IPS-NIHi7 (cell line): ENCODE data around the gene DEPDC1.

Experiments used
- DNase-seq: peaks from one replicate; pipeline ENCODE4 v3.0.0; 2012; ENCODE audit warnings: mixed read lengths; ENCODE audit errors: extremely low spot score

The DEPDC1 gene

DNA sequence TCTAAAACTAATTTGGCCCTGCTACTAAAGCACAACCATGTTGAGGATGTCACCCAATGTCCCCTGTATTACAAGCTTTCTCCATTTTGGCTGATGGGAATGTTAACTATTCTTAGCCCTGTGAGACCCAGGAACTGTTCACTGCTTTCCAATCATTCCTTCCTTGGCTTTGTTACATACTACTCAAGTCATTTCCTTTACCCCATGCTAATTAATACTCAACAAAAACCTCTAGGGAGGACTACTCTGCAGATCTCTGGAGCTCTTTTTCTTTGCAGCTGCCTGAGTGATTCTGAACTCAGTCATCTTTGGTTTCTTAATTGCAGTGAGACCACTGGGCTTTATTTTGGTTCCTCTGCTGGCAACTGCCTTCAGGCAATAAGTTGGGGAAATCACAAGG, 23.8 kb downstream of the DEPDC1 start:
- DNase-seq = no peak

DNA sequence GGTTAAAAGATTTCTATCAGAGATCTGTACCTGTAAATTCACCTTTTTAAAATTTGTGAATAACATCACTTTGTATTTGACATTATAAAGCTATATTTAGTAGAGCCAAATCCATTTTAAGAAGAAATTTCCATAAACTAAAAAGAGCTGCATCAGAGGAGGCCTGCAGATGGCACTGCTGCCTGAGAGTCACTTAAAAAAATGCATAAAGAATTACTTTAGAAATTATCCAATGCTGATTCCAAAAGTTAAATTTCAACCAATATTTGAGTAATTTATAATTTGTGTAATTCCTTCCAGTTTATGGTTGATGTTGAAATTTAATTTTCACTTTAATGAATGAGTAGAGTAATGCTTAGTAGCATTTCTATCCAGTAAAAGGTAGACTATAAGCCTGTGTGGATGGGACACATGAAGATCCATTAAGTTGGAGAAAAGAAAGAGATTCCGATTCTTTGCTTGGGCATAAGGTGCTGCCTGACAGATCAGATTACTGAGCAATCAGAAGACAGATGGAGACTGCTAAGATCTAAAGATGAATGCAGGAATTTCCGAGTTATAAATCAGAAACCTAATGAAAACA, 26.4 kb downstream of the DEPDC1 start:
- DNase-seq = no peak

DNA sequence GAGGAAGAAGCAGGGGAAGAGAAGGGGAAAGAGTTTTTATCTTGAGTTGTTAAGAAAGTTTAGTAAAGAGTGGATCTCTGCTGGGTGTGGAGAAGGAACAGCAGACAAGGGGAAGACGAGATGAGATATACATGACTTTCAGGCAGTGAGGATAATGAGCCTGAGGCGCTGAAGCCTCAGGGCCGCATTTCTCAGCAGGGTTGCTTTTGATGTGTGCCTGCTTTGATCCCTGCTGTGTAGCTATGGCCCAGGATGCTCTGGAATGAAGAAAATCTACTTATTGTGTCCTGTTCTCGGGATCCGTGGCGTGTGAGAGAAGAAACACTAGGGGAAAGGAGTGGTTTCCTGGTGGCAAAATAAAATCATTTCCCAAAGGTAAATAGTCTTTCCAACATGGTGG, 32.0 kb downstream of the DEPDC1 start:
- peak; percentile 43 for DNase-seq

- no peak for DNase-seq
Measured at GRCh38 chr1:68460935-68461334, 35.9 kb downstream of the DEPDC1 start.

DNA sequence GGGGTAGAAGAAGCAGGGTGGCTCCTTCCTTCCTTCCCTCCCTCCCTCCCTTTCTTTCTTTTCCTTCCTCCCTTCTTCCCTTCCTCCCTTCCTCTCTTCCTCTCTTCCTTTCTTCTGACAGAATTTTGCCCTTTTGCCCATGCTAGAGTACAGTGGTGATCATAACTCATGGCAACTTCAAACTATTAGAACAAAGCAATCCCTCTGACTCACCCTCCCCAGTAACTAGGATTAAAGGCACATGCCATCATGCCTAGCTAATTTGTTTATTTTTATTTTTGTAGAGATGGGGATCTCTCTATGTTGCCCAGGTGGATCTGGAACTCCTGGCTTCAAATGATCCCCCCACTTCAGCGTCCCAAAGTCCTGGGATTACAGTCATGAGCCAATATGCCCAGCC, 37.1 kb downstream of the DEPDC1 start:
- DNase-seq = no peak

GRCh38 chr1:68459091-68459490, 37.8 kb downstream of the DEPDC1 start:
- no peak for DNase-seq

DNA sequence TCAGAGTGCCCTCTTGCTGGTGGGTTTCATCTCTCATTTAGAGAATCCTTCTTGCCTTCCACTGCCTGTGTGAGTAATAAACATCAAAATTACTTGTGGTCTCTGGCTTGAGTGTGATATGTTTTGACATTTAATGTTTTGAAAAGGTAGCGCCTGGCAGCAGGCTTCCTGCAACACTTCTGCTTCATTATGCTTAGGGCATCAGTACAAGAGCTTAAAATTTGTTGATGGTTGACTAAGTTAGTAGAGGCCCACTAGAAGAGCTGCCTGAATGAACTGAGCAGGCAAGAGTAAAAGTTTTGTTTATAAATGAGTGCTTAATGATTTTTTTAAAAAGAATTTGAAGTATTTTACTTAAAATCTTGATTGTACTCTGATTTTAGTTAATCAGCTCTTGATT, 40.7 kb downstream of the DEPDC1 start:
- DNase-seq = no peak

DNA sequence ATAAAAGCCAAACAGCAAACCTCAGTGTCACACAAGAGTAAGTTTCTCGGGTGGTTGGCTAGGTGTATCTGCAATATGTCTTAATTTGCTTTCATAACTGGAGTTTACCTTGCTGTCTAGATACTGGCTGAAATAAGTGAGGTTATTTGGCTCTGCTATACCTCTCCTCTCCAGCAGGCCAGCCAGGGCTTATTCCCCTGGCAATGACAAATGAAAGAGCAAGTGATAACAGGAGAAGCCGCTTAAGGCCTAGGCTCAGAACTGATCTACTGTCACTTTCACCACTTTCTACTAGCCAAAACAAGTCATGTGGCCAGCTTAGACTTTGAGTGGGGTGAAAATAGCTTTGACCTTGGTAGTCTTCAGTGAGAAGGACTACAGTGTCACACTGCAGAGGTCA, 42.3 kb downstream of the DEPDC1 start:
- no peak for DNase-seq

DNA sequence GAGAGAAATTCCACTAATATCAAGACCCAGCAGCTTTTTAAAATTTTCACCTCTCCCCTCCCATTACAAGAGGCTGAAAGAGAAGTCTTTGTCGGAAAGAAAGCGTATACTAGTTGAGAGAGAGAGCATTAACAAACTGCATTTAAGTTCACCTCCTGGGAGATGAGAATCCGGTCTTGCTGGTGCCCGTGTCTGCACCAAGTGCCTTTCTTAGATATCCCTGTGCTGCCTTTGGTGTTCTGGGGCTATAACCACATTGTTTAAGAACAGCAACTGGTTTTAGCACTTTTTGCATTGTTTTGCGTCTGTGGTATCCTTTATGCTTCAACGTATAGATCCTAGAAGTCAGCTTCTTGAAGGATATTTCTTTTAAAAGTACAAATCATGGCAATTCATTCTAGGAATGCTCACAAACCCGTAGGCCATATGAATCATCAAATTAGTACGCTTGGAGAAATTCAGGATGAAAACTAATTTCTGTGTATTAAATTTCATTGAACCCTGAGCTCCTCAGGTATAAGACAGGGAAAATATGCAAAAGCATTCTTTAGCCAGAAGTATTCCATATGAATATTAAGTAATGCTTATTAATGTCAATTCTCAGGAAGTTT, 43.7 kb downstream of the DEPDC1 start:
- no peak for DNase-seq

- DNase-seq = no peak
Measured at GRCh38 chr1:68449901-68450300, 47.0 kb downstream of the DEPDC1 start, which contains the start of gene RPE65. Gene RPE65 (minus strand): TSS chr1:68449954. CDS start chr1:68449905, 49 bp downstream.

DNA sequence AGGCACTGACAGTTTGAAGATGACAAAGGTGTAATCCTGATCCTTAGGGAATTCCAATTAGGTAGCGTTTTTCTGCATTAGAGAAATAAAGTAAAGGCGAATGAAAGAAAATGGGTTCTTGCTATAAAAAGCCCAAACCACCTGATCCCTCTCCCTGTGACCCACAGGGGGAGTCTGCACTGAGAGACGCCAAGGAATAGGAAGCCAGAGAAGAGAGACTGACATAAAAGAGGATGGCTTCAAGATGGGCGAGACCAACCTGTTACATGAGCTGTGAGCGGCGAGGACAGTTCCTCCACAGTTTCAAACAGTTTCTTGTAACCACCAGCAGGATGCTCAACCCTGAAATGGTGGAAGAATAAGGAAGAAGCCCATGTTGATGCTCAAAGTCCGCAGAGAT, 48.5 kb downstream of the DEPDC1 start:
- DNase-seq = peak; percentile 66

- no peak for DNase-seq
Measured at GRCh38 chr1:68445709-68446108, 51.2 kb downstream of the DEPDC1 start.

GRCh38 chr1:68442822-68443556, 53.9 kb downstream of the DEPDC1 start:
- DNase-seq = peak; percentile 60

DNA sequence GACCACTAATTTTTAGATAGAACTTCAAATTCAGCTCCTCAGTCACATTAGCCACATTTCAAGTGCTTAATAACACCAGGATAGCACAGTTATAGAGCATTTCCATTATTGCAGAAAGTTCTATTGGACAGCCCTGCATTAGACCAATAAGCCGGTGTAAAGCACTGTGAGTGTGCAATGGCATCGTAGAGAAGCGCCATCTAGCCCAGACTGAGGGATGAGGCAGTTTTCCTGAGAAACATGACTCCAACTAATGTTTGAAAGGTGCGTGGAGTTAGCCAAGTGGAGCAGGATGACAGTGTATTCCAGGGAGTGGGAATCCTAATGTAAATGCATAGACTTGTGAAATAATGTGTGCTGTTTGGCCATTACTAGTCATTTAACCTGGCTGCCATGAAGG, 54.9 kb downstream of the DEPDC1 start:
- DNase-seq = no peak

DNA sequence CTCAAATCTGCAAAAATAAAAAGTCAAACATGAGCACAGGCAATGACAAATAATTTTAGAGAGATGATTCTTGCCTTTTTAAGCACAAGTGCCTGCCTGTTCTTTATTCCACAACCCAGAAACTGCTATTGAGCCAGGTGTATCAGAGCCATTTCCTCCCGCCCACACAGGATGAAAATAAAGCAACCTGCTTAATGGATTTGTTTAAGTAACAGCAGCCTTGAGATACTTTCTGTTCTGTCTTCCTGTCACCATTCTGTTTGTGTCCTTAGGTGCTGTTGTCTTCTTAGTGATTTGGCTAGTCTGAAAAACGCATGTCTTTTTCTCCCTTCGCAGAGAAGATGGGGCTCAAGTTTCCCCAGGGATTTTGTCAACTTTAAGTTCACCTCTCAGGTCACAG, 58.6 kb downstream of the DEPDC1 start:
- peak; percentile 13 for DNase-seq

DNA sequence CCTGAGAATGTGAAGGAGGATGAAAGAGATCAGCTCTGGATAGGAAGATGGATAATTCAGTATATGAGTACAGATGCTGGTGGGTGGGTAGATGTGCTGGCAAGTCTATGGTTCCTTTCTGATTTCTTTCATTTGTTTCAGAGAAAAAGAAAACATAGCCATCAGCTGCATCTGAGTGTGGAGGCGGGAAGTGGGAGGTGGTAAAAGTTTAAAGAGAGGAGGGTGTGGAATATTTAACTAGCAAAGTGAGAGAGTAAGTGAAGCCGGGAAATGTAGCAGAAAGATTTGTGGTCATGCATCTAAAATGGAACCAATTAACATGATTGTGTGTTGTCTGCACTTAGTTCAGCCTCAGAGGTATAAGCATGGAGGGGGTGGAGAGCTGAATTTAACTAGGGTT, 63.5 kb downstream of the DEPDC1 start:
- no peak for DNase-seq

DNA sequence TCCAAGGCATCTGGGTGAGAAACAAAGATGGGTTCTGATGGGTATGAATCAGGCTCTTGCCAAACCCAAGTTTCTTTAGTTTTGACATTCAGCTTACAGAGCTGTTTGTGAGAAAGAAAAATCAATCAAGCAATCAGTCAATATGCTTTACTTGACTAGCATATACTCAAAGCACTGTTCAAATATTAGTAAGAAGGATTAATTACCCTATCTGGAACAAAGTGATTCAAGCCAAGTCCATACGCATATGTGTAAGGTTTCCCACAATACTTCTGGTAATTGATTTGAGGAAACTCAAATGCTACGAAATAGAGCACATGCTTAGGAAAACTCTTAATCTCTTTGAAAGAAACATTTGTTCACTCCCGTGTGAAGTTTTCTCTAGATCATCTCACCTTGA, 65.8 kb downstream of the DEPDC1 start:
- DNase-seq = no peak

DNA sequence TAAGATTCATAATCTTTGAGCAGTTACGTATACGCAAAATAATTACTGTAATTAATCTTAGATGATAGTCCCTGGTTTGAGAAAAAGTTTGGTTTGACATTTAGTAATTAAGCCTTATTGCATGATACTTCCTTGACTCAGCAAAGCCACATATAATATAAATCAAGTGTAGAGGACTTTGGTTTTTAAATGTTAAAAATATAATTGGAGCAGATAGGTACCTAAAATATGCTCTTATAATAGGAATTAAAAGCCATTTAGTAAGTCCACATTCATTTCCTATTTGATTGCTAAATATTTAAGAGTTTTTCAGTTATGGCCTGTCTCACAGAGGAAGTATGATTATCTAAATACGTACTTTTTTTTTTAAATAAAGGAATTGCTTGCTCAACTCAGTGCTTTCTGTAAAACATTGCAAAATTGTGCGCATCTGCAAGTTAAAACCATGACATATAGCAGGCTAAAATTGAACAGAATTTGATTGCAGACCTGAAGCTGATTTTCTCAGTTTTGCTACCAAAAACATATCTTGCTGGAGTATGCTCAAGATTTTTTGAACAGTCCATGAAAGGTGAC, 67.6 kb downstream of the DEPDC1 start:
- no peak for DNase-seq

- DNase-seq = no peak
Measured at GRCh38 chr1:68426594-68426993, 70.3 kb downstream of the DEPDC1 start.
